WTC11 (cell line): ENCODE data around the gene MYO5C. TPM values are rescaled to one million over a fixed set of nuclear protein-coding genes. Genes with fewer than 3 reads are reported as not detected.

ENCODE experiments used
- ATAC-seq: fragments of 200-7000 bp; cut with Tn5 transposase; 2 replicates; pipeline ENCODE4 v1.10.0; 2021; ENCODE audit warnings: mild to moderate bottlenecking, moderate library complexity
- CTCF ChIA-PET: fragments of 300-600 bp; sonication (Branson Sonifier 250); formaldehyde crosslinking; loops from one replicate; lab custom pipeline; 2021; ENCODE audit warnings: antibody characterized with exemption; lab: Charles Lee
- POLR2A ChIA-PET: fragments of 350-600 bp; sonication (Branson Sonifier 250); formaldehyde crosslinking; loops from one replicate; lab custom pipeline; 2021; ENCODE audit warnings: antibody characterized with exemption; lab: Charles Lee
- DNase-seq: peaks from one replicate; pipeline ENCODE4 v3.0.0; 2021; ENCODE audit warnings: low spot score
- H3K27ac Mint-ChIP-seq: 2 replicates; pipeline ENCODE4 v1.8.0; 2021; ENCODE audit warnings: mixed read lengths
- H3K27me3 Mint-ChIP-seq: 2 replicates; pipeline ENCODE4 v1.8.0; 2021; ENCODE audit warnings: low read depth, mild to moderate bottlenecking, moderate library complexity, mixed read lengths
- H3K36me3 Mint-ChIP-seq: 2 replicates; pipeline ENCODE4 v1.8.0; 2021; ENCODE audit warnings: mixed read lengths
- H3K4me1 Mint-ChIP-seq: 2 replicates; pipeline ENCODE4 v1.8.0; 2022; ENCODE audit warnings: mixed read lengths
- H3K4me3 Mint-ChIP-seq: 2 replicates; pipeline ENCODE4 v1.8.0; 2021; ENCODE audit warnings: mild to moderate bottlenecking, moderate library complexity, mixed read lengths
- H3K9me3 Mint-ChIP-seq: 2 replicates; pipeline ENCODE4 v1.8.0; 2021; ENCODE audit warnings: mixed read lengths
- ATF1 ChIP-seq: sonication (generic); formaldehyde crosslinking; IDR thresholded peaks from 2 replicates; pipeline ENCODE4 v1.8.1; 2023; ENCODE audit warnings: mild to moderate bottlenecking, moderate library complexity, missing genetic modification reagents
- CREB1 ChIP-seq: sonication (generic); formaldehyde crosslinking; IDR thresholded peaks from 2 replicates; pipeline ENCODE4 v1.8.0; 2023; ENCODE audit warnings: mild to moderate bottlenecking, missing genetic modification reagents
- E2F4 ChIP-seq: sonication (generic); formaldehyde crosslinking; IDR thresholded peaks from 2 replicates; pipeline ENCODE4 v1.8.1; 2022; ENCODE audit warnings: low read depth, mild to moderate bottlenecking, moderate library complexity, missing genetic modification reagents, borderline replicate concordance
- E2F5 ChIP-seq: sonication (generic); formaldehyde crosslinking; IDR thresholded peaks from 2 replicates; pipeline ENCODE4 v1.8.1; 2022; ENCODE audit warnings: mild to moderate bottlenecking, moderate library complexity, missing genetic modification reagents
- HMGXB4 ChIP-seq: sonication (generic); formaldehyde crosslinking; IDR thresholded peaks from 2 replicates; pipeline ENCODE4 v1.8.1; 2023; ENCODE audit warnings: mild to moderate bottlenecking, moderate library complexity, missing genetic modification reagents
- NR3C1 ChIP-seq: sonication (generic); formaldehyde crosslinking; conservative IDR thresholded peaks from 2 replicates; pipeline ENCODE4 v1.8.1; 2023; ENCODE audit warnings: low read depth, mild to moderate bottlenecking, missing genetic modification reagents
- TEAD4 ChIP-seq: sonication (generic); formaldehyde crosslinking; IDR thresholded peaks from 2 replicates; pipeline ENCODE4 v1.8.0; 2022; ENCODE audit warnings: mild to moderate bottlenecking, missing genetic modification reagents
- TP53 ChIP-seq: sonication (generic); formaldehyde crosslinking; IDR thresholded peaks from 2 replicates; pipeline ENCODE4 v1.8.1; 2023; ENCODE audit warnings: mild to moderate bottlenecking, missing genetic modification reagents
- ZNF138 ChIP-seq: sonication (generic); formaldehyde crosslinking; conservative IDR thresholded peaks from 2 replicates; pipeline ENCODE4 v1.8.1; 2022; ENCODE audit warnings: mild to moderate bottlenecking, moderate library complexity, missing genetic modification reagents
- ZNF219 ChIP-seq: sonication (generic); formaldehyde crosslinking; IDR thresholded peaks from 2 replicates; pipeline ENCODE4 v1.8.0; 2023; ENCODE audit warnings: missing genetic modification reagents, mild to moderate bottlenecking, borderline replicate concordance
- ZNF396 ChIP-seq: fragments of 250-450 bp; sonication (Bioruptor Pico); IDR thresholded peaks from 2 replicates; pipeline ENCODE4 v1.8.0; 2021; ENCODE audit warnings: mild to moderate bottlenecking, moderate library complexity, borderline replicate concordance
- ZNF423 ChIP-seq: fragments of 250-450 bp; sonication (Bioruptor Pico); IDR thresholded peaks from 2 replicates; pipeline ENCODE4 v2.1.2; 2022; ENCODE audit warnings: mild to moderate bottlenecking, moderate library complexity
- ZNF512 ChIP-seq: sonication (generic); formaldehyde crosslinking; IDR thresholded peaks from 2 replicates; pipeline ENCODE4 v1.8.1; 2022; ENCODE audit warnings: missing genetic modification reagents, borderline replicate concordance
- total RNA-seq: library from RNA; stranded (reverse); gene quantifications from 3 replicates; pipeline ENCODE4 v1.2.3, GENCODE V29; 2021

MYO5C gene
- total RNA-seq, 1 experiment from 2014 or later: 25.3 TPM

GRCh38 chr15:52234596-52235541 lies 60.7 kb downstream of the MYO5C start:
- POLR2A ChIA-PET: no interaction called here
- CTCF ChIA-PET: interaction anchor here (1.1 to 2.5 kb wide), 2 partner anchors 7 to 27 kb away, joined by 4 to 14 read pairs; no protein-coding TSS in a partner anchor
- Mint-ChIP-seq H3K36me3 (peaks cover 62% of the 10 kb centered on the region), H3K9me3 (no peaks in the 10 kb centered on the region), H3K4me3 (no peak overlapping the region)
- TF ChIP-seq CREB1 (CRISPR knock-in tag) (no peak), ZNF138 (CRISPR knock-in tag) (no peak), ZNF396 (CRISPR knock-in tag) (no peak), NR3C1 (no peak), ZNF423 (CRISPR knock-in tag) (no peak)
- TF ChIP-seq, all 79 proteins: peak for 0
- Mint-ChIP-seq H3K27me3 (no peaks in the 10 kb centered on the region), H3K4me1 (no peaks in the 10 kb centered on the region), H3K27ac (no peak overlapping the region)
- ATAC-seq (no peak), DNase-seq (no peak)

- no peak for DNase-seq
- ATAC-seq: no peak
- H3K9me3 Mint-ChIP-seq: no peaks in the 10 kb centered on the region
- ChIA-PET POLR2A (no interaction called here), CTCF (interaction anchor here (1.1 to 2.0 kb wide), 3 partner anchors 17 to 504 kb away, joined by 5 to 6 read pairs (median 6); no protein-coding TSS in a partner anchor)
- no peaks in the 10 kb centered on the region for H3K27me3 Mint-ChIP-seq
- H3K36me3 Mint-ChIP-seq: peaks cover 53% of the 10 kb centered on the region
- TF ChIP-seq HMGXB4 (CRISPR knock-in tag): no peak
- no peak for TF ChIP-seq ZNF219 (CRISPR knock-in tag)
- TF ChIP-seq TP53 (CRISPR knock-in tag): no peak
- TF ChIP-seq ATF1: no peak
- no peaks in the 10 kb centered on the region for H3K4me1 Mint-ChIP-seq
- H3K27ac Mint-ChIP-seq: no peak overlapping the region
- no peak overlapping the region for H3K4me3 Mint-ChIP-seq
These were observed 62.2 kb downstream of the MYO5C start for GRCh38 chr15:52233405-52233804.

- POLR2A ChIA-PET: no interaction called here
- Mint-ChIP-seq H3K4me1 (no peaks in the 10 kb centered on the region), H3K9me3 (no peaks in the 10 kb centered on the region), H3K27ac (no peak overlapping the region), H3K4me3 (no peak overlapping the region), H3K36me3 (peaks cover 47% of the 10 kb centered on the region), H3K27me3 (no peaks in the 10 kb centered on the region)
- no peak for ATAC-seq
- CTCF ChIA-PET: interaction anchor here (0.6 to 2.0 kb wide), 5 partner anchors 9 to 545 kb away, joined by 4 to 6 read pairs (median 5); no protein-coding TSS in a partner anchor
- no peak for DNase-seq
- TF ChIP-seq ZNF512 (CRISPR knock-in tag): no peak
- no peak for TF ChIP-seq E2F4 (CRISPR knock-in tag)
- TF ChIP-seq TEAD4 (CRISPR knock-in tag): no peak
- no peak for TF ChIP-seq E2F5 (CRISPR knock-in tag)
- TF ChIP-seq, all 79 proteins: peak for 0
These were observed 63.3 kb downstream of the MYO5C start for GRCh38 chr15:52232327-52232726.
